GM19328 (cell line): ENCODE results near the gene FST.

Experiments used
- ATAC-seq: cut with Tn5 transposase; IDR thresholded peaks from one replicate; pipeline ENCODE4 v1.9.1; 2021; ENCODE audit warnings: mild to moderate bottlenecking, moderate library complexity; ENCODE audit not compliant: unreplicated experiment

The FST gene

DNA sequence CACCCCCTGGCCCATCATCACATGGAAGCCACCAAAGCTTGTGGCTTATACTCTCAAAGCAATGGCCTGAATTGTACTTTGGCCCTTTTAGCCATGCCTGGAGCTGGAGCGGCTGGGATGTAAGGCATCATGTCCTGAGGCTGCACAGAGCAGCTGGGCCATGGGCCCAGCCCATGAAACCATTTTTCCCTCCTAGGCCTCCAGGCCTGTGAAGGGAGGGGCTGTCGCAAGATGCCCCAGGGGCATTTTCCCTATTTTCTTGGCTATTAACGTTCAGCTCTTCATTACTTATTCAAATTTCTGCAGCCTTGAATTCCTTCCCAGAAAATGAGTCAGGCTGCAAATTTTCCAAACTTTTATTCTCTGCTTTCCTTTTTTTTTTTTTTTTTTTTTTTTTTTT is 27.7 kb downstream of the FST start:
- ATAC-seq, result no peak

DNA sequence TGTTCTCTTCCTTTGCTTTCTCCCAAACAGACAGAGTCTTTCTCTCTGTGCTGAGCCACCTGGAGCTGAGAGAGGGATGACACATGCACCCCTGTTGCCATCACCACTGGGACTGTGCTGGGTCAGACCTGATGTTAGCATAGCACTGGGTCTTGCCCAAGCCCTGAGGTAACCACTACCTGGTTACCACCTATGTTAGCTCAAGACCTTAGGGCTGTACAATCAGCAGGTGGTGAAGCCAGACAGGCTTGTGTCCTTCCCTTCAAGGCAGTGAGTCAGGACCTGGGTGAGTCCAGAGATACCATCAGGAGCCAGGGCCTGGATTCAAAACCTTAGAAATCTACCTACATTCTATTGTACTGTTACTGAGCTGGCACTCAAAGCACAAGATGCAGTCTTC is 32.1 kb downstream of the FST start:
- ATAC-seq, result no peak

GRCh38 chr5:53515988-53516387 is 35.6 kb downstream of the FST start:
- ATAC-seq, result no peak

DNA sequence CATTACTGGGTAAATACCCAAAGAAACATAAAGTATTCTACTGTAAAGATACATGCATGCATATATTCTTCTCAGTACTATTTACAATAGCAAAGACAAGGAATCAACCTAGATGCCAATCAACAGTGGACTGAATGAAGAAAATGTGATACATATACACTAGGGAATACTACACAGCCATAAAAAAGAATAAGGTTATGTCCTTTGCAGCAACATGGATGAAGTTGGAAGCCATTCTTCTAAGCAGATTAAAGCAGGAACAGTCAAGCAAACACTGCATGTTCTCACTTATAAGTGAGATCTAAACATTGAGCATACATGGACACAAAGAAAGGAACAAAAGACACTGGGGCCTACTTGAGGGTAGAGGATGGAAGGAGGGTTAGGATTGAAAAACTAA is 40.4 kb downstream of the FST start:
- ATAC-seq, result no peak
